Loucy (cell line): ENCODE data around the gene GLG1.

Experiments
- H2AFZ ChIP-seq: fragments of 200-600 bp; sonication (generic); 2 replicates; pipeline ENCODE4 v1.6.0; 2016; ENCODE audit warnings: antibody characterized with exemption, mild to moderate bottlenecking, low read length, moderate library complexity
- H3F3A ChIP-seq: fragments of 200-600 bp; 2 replicates; pipeline ENCODE4 v1.6.0; 2016; ENCODE audit warnings: antibody characterized with exemption, low read depth, mild to moderate bottlenecking
- H3K27me3 ChIP-seq: fragments of 200-600 bp; sonication (generic); 2 replicates; pipeline ENCODE4 v1.6.1; 2014; ENCODE audit warnings: low read length, mild to moderate bottlenecking; ENCODE audit not compliant: insufficient read depth, poor library complexity, severe bottlenecking
- H3K36me3 ChIP-seq: fragments of 200-600 bp; sonication (generic); 2 replicates; pipeline ENCODE4 v1.6.1; 2016; ENCODE audit warnings: low read length; ENCODE audit not compliant: insufficient read depth
- H3K4me1 ChIP-seq: fragments of 200-600 bp; sonication (generic); 2 replicates; pipeline ENCODE4 v1.5.1; 2014; ENCODE audit warnings: low read length, mild to moderate bottlenecking; ENCODE audit not compliant: insufficient read depth, poor library complexity, severe bottlenecking
- H3K4me2 ChIP-seq: fragments of 200-600 bp; sonication (generic); 2 replicates; pipeline ENCODE4 v1.6.0; 2014; ENCODE audit warnings: antibody characterized with exemption, low read length, low read depth, mild to moderate bottlenecking; ENCODE audit not compliant: poor library complexity, severe bottlenecking
- H3K4me3 ChIP-seq: fragments of 200-600 bp; sonication (generic); 2 replicates; pipeline ENCODE4 v1.5.1; 2014; ENCODE audit warnings: low read length, mild to moderate bottlenecking, mixed read lengths; ENCODE audit not compliant: poor library complexity, severe bottlenecking
- H3K79me2 ChIP-seq: fragments of 200-600 bp; sonication (generic); 2 replicates; pipeline ENCODE4 v1.6.1; 2014; ENCODE audit warnings: low read length; ENCODE audit not compliant: insufficient read depth
- H3K9ac ChIP-seq: fragments of 200-600 bp; sonication (generic); 2 replicates; pipeline ENCODE4 v1.6.0; 2014; ENCODE audit warnings: mild to moderate bottlenecking, low read depth, low read length, moderate library complexity; ENCODE audit not compliant: poor library complexity, severe bottlenecking
- H3K9me2 ChIP-seq: fragments of 200-600 bp; sonication (generic); replicated peaks from 2 replicates; pipeline ENCODE4 v1.6.1; 2016; ENCODE audit warnings: low read depth, low read length, mixed read lengths
- H3K9me3 ChIP-seq: fragments of 200-600 bp; sonication (generic); 2 replicates; pipeline ENCODE4 v1.6.1; 2014; ENCODE audit warnings: mild to moderate bottlenecking, antibody characterized with exemption, low read length, low read depth; ENCODE audit not compliant: insufficient read depth
- H4K20me1 ChIP-seq: fragments of 200-600 bp; sonication (generic); 2 replicates; pipeline ENCODE4 v1.6.0; 2014; ENCODE audit warnings: antibody characterized with exemption, low read length, mild to moderate bottlenecking; ENCODE audit not compliant: insufficient read depth, poor library complexity, severe bottlenecking
- EZH2phosphoT487 ChIP-seq: fragments of 200-600 bp; IDR thresholded peaks from 2 replicates; pipeline ENCODE4 v1.6.1; 2018; ENCODE audit warnings: antibody characterized with exemption, mild to moderate bottlenecking, moderate library complexity, borderline replicate concordance
- TF ChIP-seq, protein P1 (sequence below): fragments of 200-600 bp; sonication (generic); conservative IDR thresholded peaks from 2 replicates; pipeline ENCODE4 v1.5.1; 2014; ENCODE audit warnings: mild to moderate bottlenecking, antibody characterized with exemption, low read length

The GLG1 gene

DNA sequence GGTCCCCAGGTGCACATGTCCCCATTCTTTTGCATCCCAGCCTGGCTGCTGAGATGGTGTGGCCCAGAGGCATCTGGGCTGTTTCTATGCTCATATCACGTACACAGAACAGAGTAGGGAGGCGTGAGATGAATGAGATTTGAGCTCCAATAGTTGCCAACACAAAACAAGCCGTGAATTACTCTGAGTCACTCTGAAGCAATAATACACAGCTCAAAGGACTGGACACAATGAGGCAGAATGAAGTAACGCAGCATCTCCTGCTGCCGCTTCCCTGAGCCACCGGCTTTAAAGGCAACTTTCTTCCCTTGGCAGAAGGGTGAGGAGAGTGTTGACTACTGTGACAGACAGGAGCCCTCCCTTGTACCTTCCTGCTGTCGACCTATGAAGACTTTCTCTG lies 151.7 kb downstream of the GLG1 start:
- no peaks in the 10 kb centered on the region for H4K20me1 ChIP-seq

DNA sequence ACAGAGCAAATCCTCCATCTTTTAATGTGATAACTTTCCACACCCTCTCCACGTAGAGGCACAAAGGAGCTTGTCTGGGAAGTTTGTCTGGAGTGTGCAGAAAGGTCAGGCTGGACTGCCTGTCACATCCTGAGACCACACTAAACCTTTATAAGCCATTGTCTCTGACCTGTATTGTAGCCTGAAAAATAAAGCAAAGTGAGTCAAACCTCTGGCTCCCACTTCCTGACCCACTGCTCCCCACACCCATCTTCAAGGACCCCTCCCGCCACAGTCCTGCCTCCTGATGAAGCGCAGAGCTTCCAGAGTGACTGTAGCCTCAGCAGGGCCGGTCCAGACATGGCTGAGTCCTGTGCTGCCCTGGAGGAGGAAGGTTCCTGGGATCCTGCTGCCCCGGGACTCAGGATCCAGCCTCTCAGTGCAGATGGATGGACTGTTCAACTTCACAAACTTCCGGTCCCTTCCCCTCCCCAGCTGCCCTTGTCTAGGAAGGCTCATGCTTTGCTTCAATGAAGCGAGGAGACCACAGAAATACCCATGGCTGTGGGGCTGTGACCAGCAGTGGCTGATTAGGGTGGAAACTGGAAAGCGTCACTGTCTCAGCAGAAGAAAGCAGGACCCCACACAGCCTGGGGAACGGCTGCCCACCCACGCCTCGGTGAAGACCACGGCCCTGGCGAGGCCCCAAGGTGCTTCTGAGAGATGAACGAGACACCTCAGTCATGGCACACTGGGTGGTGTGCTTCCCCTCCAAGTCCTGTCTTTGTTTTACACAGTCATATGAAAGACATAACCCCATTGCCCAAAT lies 154.8 kb downstream of the GLG1 start:
- H3K4me1 ChIP-seq = no peaks in the 10 kb centered on the region

More for the DNA sequence above, 151.7 kb downstream of the GLG1 start:
- TF ChIP-seq, protein P1, sequence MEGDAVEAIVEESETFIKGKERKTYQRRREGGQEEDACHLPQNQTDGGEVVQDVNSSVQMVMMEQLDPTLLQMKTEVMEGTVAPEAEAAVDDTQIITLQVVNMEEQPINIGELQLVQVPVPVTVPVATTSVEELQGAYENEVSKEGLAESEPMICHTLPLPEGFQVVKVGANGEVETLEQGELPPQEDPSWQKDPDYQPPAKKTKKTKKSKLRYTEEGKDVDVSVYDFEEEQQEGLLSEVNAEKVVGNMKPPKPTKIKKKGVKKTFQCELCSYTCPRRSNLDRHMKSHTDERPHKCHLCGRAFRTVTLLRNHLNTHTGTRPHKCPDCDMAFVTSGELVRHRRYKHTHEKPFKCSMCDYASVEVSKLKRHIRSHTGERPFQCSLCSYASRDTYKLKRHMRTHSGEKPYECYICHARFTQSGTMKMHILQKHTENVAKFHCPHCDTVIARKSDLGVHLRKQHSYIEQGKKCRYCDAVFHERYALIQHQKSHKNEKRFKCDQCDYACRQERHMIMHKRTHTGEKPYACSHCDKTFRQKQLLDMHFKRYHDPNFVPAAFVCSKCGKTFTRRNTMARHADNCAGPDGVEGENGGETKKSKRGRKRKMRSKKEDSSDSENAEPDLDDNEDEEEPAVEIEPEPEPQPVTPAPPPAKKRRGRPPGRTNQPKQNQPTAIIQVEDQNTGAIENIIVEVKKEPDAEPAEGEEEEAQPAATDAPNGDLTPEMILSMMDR = no peak
- no peak for TF ChIP-seq EZH2phosphoT487
- Histone ChIP-seq H3K27me3 (no peaks in the 10 kb centered on the region), H3K4me3 (no peak overlapping the region), H3K79me2 (no peaks in the 10 kb centered on the region), H3K36me3 (peaks cover 42% of the 10 kb centered on the region; the same call in 1 of the 2 replicates), H3K4me2 (no peak overlapping the region), H3K9ac (no peak overlapping the region), H3K9me3 (no peaks in the 10 kb centered on the region), H3K9me2 (no peaks in the 10 kb centered on the region), H2AFZ (no peak overlapping the region), H3F3A (no peaks in the 10 kb centered on the region), H3K4me1 (no peaks in the 10 kb centered on the region)

DNA sequence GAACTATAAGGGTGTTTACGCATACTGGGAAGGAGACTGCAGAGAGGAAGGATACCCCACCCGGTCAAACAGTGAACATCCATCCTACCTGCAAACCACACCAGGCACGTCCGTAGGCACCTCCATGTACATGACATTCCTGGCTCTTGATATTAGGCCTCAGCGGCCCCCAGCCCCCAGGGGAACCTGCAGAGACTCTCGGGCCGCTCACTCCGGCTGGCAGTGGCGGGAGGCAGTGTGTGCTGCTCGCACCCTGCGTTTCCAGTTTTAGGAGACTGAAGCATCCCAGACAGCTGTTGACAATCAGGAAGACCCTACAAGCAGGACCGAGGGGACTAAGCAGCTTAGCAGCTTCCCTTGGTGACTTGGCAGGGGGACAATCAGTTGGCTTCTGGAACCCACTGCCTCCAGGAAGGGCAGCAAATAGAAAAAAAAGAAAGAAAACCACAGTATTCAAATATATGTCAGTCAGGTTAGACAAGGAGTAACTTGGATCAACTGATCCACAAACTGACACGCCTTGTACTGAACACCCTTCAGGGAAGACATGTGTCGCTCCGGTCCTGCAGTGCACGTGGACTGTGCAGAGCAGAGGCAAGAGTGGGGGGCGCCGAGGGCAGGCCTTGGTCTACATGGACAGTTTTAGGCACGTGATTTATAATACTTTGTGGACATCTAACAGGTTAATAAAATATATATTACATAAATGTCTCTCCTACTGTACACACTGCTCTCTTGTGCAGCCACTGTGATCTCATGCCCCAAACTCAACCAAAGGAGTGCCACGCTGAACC lies 155.8 kb downstream of the GLG1 start:
- Histone ChIP-seq H3K4me2 (no peak overlapping the region), H3K36me3 (peaks cover 20% of the 10 kb centered on the region; the same call in 1 of the 2 replicates), H3F3A (no peaks in the 10 kb centered on the region), H3K9me3 (no peaks in the 10 kb centered on the region), H3K27me3 (no peaks in the 10 kb centered on the region), H3K79me2 (no peaks in the 10 kb centered on the region), H3K9ac (no peak overlapping the region), H3K4me1 (no peaks in the 10 kb centered on the region), H2AFZ (no peak overlapping the region), H3K9me2 (no peaks in the 10 kb centered on the region), H3K4me3 (no peak overlapping the region), H4K20me1 (no peaks in the 10 kb centered on the region)
- no peak for TF ChIP-seq EZH2phosphoT487
- TF ChIP-seq, protein P1 = no peak

More for the DNA sequence above, 154.8 kb downstream of the GLG1 start:
- no peaks in the 10 kb centered on the region for H3K9me2 ChIP-seq
- H3K9ac ChIP-seq = no peak overlapping the region
- TF ChIP-seq EZH2phosphoT487 = no peak
- TF ChIP-seq, protein P1 = no peak
- no peaks in the 10 kb centered on the region for H4K20me1 ChIP-seq
- no peak overlapping the region for H2AFZ ChIP-seq
- H3K79me2 ChIP-seq = no peaks in the 10 kb centered on the region
- no peaks in the 10 kb centered on the region for H3F3A ChIP-seq
- H3K4me3 ChIP-seq = no peak overlapping the region
- no peaks in the 10 kb centered on the region for H3K27me3 ChIP-seq
- H3K4me2 ChIP-seq = no peak overlapping the region
- H3K9me3 ChIP-seq = no peaks in the 10 kb centered on the region
- peaks cover 26% of the 10 kb centered on the region; the same call in 1 of the 2 replicates for H3K36me3 ChIP-seq
